Neutrophil (primary cell): ENCODE results near the gene NEGR1.

ENCODE experiments used
- H3K27ac ChIP-seq: fragments of 200-600 bp; sonication (generic); 2 replicates; pipeline ENCODE4 v1.5.1; 2016; ENCODE audit warnings: mild to moderate bottlenecking, moderate library complexity
- H3K27me3 ChIP-seq: fragments of 200-600 bp; sonication (generic); 2 replicates; pipeline ENCODE4 v1.6.0; 2016; ENCODE audit warnings: mild to moderate bottlenecking
- H3K36me3 ChIP-seq: fragments of 200-600 bp; sonication (generic); 2 replicates; pipeline ENCODE4 v1.5.1; 2017
- H3K4me1 ChIP-seq, 2 experiments: fragments of 200-600 bp in 1 of 2; sonication (generic) in 1 of 2; 1 replicate in 1 of 2; 2 replicates in 1 of 2; pipeline versions ENCODE4 v1.5.1 to v1.6.1; 2013 to 2016; ENCODE audit warnings: low read depth in 1 of 2, low read length in 1 of 2, mild to moderate bottlenecking in 1 of 2, moderate library complexity in 1 of 2; ENCODE audit not compliant: control insufficient read depth in 1 of 2, insufficient read depth in 1 of 2
- H3K4me3 ChIP-seq, 2 experiments: fragments of 200-600 bp in 1 of 2; sonication (generic) in 1 of 2; 1 replicate in 1 of 2; 2 replicates in 1 of 2; pipeline ENCODE4 v1.5.1; 2013 to 2016; ENCODE audit warnings: low read depth in 1 of 2, low read length in 1 of 2, mild to moderate bottlenecking in 1 of 2, moderate library complexity in 1 of 2
- H3K9me3 ChIP-seq: fragments of 200-600 bp; sonication (generic); 2 replicates; pipeline ENCODE4 v1.5.1; 2016
- CTCF ChIP-seq: fragments of 200-600 bp; sonication (generic); IDR thresholded peaks from 2 replicates; pipeline ENCODE4 v1.5.1; 2016; ENCODE audit warnings: antibody characterized with exemption

Gene NEGR1

DNA sequence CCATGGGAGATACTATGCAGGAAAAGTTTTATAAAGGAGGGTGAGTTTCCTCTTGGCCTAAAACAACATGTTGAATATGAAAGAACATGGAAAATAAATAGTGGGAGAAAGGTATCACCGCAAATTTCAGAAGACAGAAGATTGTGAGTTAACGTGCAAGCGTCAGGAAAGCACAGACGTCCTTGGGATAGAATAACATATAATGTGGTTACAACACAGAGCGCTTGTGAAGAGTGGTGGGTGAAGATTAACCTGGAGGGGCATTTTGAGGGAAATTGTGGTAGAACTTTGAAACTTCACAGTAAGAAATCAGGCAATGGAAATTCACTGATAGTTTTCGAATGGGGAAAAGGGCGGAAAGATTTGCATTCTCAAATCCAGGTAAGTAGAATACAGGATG, 47.3 kb downstream of the NEGR1 start:
- no peak overlapping the region for H3K27ac ChIP-seq
- no peak for TF ChIP-seq CTCF
- no peak overlapping the region for H3K4me3 ChIP-seq
- H3K9me3 ChIP-seq: no peaks in the 10 kb centered on the region
- H3K27me3 ChIP-seq: no peaks in the 10 kb centered on the region
- H3K4me1 ChIP-seq: no peaks in the 10 kb centered on the region
- H3K36me3 ChIP-seq: no peaks in the 10 kb centered on the region

- no peaks in the 10 kb centered on the region for H3K4me1 ChIP-seq
- no peaks in the 10 kb centered on the region for H3K36me3 ChIP-seq
- H3K4me3 ChIP-seq: no peak overlapping the region
- H3K27me3 ChIP-seq: no peaks in the 10 kb centered on the region
- no peak for TF ChIP-seq CTCF
- H3K27ac ChIP-seq: no peak overlapping the region
- no peaks in the 10 kb centered on the region for H3K9me3 ChIP-seq
Observed at GRCh38 chr1:72230746-72231145, 51.6 kb downstream of the NEGR1 start.

DNA sequence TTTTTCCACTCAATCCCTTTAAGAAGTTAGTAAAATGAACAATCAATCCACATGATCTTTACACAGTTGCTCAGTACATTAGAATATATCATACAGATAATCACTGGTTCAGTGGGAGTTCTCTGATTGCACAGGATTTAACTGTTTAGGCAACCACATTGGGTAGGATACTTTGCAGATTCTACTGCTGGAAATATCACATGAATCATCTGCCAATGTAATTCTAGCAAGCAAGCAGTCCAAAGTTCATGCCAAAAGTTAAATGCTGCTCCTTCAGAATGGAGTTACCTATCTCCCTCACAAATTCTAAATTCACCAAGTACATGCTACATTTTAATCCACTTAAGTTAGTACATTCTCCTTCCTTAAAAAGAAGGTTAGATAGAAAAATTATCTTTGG, 52.4 kb downstream of the NEGR1 start:
- Histone ChIP-seq H3K4me3 (no peak overlapping the region), H3K27me3 (no peaks in the 10 kb centered on the region), H3K36me3 (no peaks in the 10 kb centered on the region), H3K27ac (no peak overlapping the region), H3K9me3 (no peaks in the 10 kb centered on the region), H3K4me1 (no peaks in the 10 kb centered on the region)
- TF ChIP-seq CTCF: no peak

- H3K36me3 ChIP-seq: no peaks in the 10 kb centered on the region
- no peaks in the 10 kb centered on the region for H3K27me3 ChIP-seq
- H3K4me1 ChIP-seq: no peaks in the 10 kb centered on the region
- H3K4me3 ChIP-seq: no peak overlapping the region
- no peak for TF ChIP-seq CTCF
- no peak overlapping the region for H3K27ac ChIP-seq
- no peaks in the 10 kb centered on the region for H3K9me3 ChIP-seq
Observed at GRCh38 chr1:72227667-72228066, 54.7 kb downstream of the NEGR1 start.

- no peaks in the 10 kb centered on the region for H3K27me3 ChIP-seq
- no peaks in the 10 kb centered on the region for H3K4me1 ChIP-seq
- no peak overlapping the region for H3K27ac ChIP-seq
- no peak for TF ChIP-seq CTCF
- no peaks in the 10 kb centered on the region for H3K9me3 ChIP-seq
- no peak overlapping the region for H3K4me3 ChIP-seq
- H3K36me3 ChIP-seq: no peaks in the 10 kb centered on the region
Observed at GRCh38 chr1:72224506-72224905, 57.8 kb downstream of the NEGR1 start.

DNA sequence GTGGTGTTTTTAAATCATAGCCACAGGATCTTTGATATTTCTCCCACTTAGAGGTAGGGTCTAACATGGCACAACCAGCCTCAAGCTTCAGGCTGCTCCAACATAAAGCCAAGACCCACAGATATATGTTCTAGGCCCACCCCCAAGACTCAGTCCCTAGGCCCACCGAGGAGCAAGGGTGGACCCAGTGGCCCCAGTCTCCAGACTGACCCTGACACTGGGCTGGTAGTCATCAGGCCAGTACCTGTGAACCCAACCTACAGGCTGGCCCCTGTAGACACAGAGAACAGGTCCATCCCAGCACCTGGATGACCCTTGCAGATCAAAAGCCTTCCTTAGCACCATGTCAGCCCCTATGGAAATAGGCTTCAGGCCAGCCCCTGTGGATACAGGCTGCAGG, 60.5 kb downstream of the NEGR1 start:
- H3K27ac ChIP-seq: no peak overlapping the region
- no peaks in the 10 kb centered on the region for H3K27me3 ChIP-seq
- no peak for TF ChIP-seq CTCF
- H3K36me3 ChIP-seq: no peaks in the 10 kb centered on the region
- H3K4me3 ChIP-seq: no peak overlapping the region
- H3K4me1 ChIP-seq: no peaks in the 10 kb centered on the region
- no peaks in the 10 kb centered on the region for H3K9me3 ChIP-seq
